HEK293 (cell line): ENCODE data around the gene KIAA1191.

Source experiments
- REST ChIP-seq: fragments of 450-650 bp; formaldehyde crosslinking; IDR thresholded peaks from 2 replicates; pipeline ENCODE4 v1.5.1; 2016; ENCODE audit warnings: missing biosample characterization, missing genetic modification characterization
- ZNF324 ChIP-seq: fragments of 450-650 bp; formaldehyde crosslinking; IDR thresholded peaks from 2 replicates; pipeline ENCODE4 v1.5.1; 2016; ENCODE audit warnings: missing biosample characterization, missing genetic modification characterization
- TF ChIP-seq, protein P1 (sequence below): fragments of 450-650 bp; formaldehyde crosslinking; IDR thresholded peaks from 2 replicates; pipeline ENCODE4 v1.5.1; 2016; ENCODE audit warnings: missing biosample characterization, missing genetic modification characterization

DNA sequence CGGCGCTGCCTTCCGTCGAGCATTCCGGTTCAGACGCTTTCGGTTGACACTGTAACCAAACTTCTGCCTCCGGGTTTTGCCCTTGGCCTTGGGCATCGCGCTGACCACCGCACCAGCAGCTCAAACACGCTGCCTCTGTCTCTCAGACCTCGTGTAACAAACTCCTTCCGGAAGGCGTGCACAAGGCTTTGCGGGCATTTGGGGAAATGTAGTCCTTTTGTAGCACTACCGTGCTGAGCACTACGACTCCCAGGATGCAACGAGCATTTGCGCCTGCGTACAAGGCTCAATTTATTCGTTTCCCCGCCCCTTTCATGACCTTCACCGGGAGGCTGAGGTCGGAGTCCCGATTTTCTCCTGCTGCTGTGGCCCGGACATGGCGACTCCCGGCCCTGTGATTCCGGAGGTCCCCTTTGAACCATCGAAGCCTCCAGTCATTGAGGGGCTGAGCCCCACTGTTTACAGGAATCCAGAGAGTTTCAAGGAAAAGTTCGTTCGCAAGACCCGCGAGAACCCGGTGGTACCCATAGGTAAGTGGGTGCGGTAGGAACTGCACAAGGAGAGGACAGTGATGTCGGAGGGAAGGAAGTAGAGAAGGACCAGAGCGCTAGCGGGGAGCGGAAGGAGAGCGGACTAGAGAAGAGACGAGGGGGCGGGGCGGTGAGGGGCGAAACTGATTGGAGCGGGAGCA lies 27.0 kb upstream of the KIAA1191 start, which contains the start of the genes HIGD2A and NOP16:
- TF ChIP-seq REST: peak; percentile 62
- TF ChIP-seq, protein P1, sequence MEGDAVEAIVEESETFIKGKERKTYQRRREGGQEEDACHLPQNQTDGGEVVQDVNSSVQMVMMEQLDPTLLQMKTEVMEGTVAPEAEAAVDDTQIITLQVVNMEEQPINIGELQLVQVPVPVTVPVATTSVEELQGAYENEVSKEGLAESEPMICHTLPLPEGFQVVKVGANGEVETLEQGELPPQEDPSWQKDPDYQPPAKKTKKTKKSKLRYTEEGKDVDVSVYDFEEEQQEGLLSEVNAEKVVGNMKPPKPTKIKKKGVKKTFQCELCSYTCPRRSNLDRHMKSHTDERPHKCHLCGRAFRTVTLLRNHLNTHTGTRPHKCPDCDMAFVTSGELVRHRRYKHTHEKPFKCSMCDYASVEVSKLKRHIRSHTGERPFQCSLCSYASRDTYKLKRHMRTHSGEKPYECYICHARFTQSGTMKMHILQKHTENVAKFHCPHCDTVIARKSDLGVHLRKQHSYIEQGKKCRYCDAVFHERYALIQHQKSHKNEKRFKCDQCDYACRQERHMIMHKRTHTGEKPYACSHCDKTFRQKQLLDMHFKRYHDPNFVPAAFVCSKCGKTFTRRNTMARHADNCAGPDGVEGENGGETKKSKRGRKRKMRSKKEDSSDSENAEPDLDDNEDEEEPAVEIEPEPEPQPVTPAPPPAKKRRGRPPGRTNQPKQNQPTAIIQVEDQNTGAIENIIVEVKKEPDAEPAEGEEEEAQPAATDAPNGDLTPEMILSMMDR: peak; percentile 72
- peak; percentile 100 for TF ChIP-seq ZNF324 (tag by site-specific recombination)
